Measurements from ENCODE around the gene ADAM15. TPM values are rescaled to one million over a fixed set of nuclear protein-coding genes. Genes with fewer than 3 reads are reported as not detected.

Gene ADAM15
- total RNA-seq, 1 experiment from 2014 or later = 41.7 TPM

GRCh38 chr1:155051342-155051776 lies 243 bp downstream of the ADAM15 start:
- peak; percentile 43; the same call in 1 of the 2 replicates for ATAC-seq

GRCh38 chr1:155051777-155052398 lies 772 bp downstream of the ADAM15 start:
- BruUV-seq (replicated peaks) = no TSS peak
- Histone ChIP-seq H3K4me3 (ENCODE audit: low read depth in 2 of 2, low read length in 2 of 2) (peak overlapping the region; percentile 69 to 74), H3K4me1 (ENCODE audit: control insufficient read depth, insufficient read depth, low read length) (peaks cover 14% of the 10 kb centered on the region), H3K9me3 (ENCODE audit: control insufficient read depth, insufficient read depth, low read depth, low read length) (no peaks in the 10 kb centered on the region), H3K36me3 (ENCODE audit: control insufficient read depth, insufficient read depth, low read length) (peaks cover 2% of the 10 kb centered on the region; the same call in 1 of the 2 replicates), H3K27me3 (ENCODE audit: control insufficient read depth, insufficient read depth, low read length) (no peaks in the 10 kb centered on the region), H3K27ac (ENCODE audit: low read length) (peak overlapping the region; percentile 68)
- DNase-seq (ENCODE audit: low read depth, low spot score) (no peak), ATAC-seq (peak; percentile 53)
- in situ Hi-C loops (cut with HindIII; ENCODE audit: low pct_unique_long_range_greater_than_20kb, low sequenced_read_pairs) = no loop called here
- ChIA-PET CTCF (interaction anchor here (0.6 to 1.4 kb wide), 6 partner anchors 8 to 492 kb away, joined by 3 to 11 read pairs (median 4); no protein-coding TSS in a partner anchor), POLR2A (interaction anchor here (0.6 kb wide), 1 partner anchor 426 kb away, joined by 3 read pairs; no protein-coding TSS in a partner anchor)
- intact Hi-C loops (cut with micrococcal nuclease; ENCODE audit: unreplicated experiment) = no loop called here
- TF ChIP-seq REST (IDR thresholded peaks at IDR 0.05; ENCODE audit: insufficient read depth in 1 of 2, low read depth in 2 of 2, low read length in 1 of 2) (no peak), SIN3A (IDR thresholded peaks at IDR 0.05; ENCODE audit: borderline replicate concordance, insufficient read depth, low read depth, low read length) (no peak), TCF7L2 (IDR thresholded peaks at IDR 0.05; ENCODE audit: low read depth, low read length) (no peak), CTCF (IDR thresholded peaks at IDR 0.05) (no peak)

More at GRCh38 chr1:155051342-155051776, 243 bp downstream of the ADAM15 start:
- no peak for DNase-seq (ENCODE audit: low read depth, low spot score)
- BruUV-seq (replicated peaks) = no TSS peak
- in situ Hi-C loops (cut with HindIII; ENCODE audit: low pct_unique_long_range_greater_than_20kb, low sequenced_read_pairs) = no loop called here
- Histone ChIP-seq H3K36me3 (ENCODE audit: control insufficient read depth, insufficient read depth, low read length) (peaks cover 2% of the 10 kb centered on the region; the same call in 1 of the 2 replicates), H3K4me3 (ENCODE audit: low read depth in 2 of 2, low read length in 2 of 2) (peak overlapping the region; percentile 69 to 74), H3K27me3 (ENCODE audit: control insufficient read depth, insufficient read depth, low read length) (no peaks in the 10 kb centered on the region), H3K9me3 (ENCODE audit: control insufficient read depth, insufficient read depth, low read depth, low read length) (no peaks in the 10 kb centered on the region), H3K27ac (ENCODE audit: low read length) (peak overlapping the region; percentile 68), H3K4me1 (ENCODE audit: control insufficient read depth, insufficient read depth, low read length) (peaks cover 14% of the 10 kb centered on the region)
- ChIA-PET CTCF (interaction anchor here (0.6 to 1.6 kb wide), 10 partner anchors 8 to 491 kb away, joined by 3 to 11 read pairs (median 3); no protein-coding TSS in a partner anchor), POLR2A (no interaction called here)
- intact Hi-C loops (cut with micrococcal nuclease; ENCODE audit: unreplicated experiment) = no loop called here
- TF ChIP-seq POLR2AphosphoS5 (IDR thresholded peaks at IDR 0.05; ENCODE audit: low read depth, low read length) (no peak), SIN3A (IDR thresholded peaks at IDR 0.05; ENCODE audit: borderline replicate concordance, insufficient read depth, low read depth, low read length) (no peak), REST (IDR thresholded peaks at IDR 0.05; ENCODE audit: insufficient read depth in 1 of 2, low read depth in 2 of 2, low read length in 1 of 2) (no peak), CTCF (IDR thresholded peaks at IDR 0.05) (no peak), TCF7L2 (IDR thresholded peaks at IDR 0.05; ENCODE audit: low read depth, low read length) (no peak)
